ENCODE results near the gene EMX1. TPM values are rescaled to one million over a fixed set of nuclear protein-coding genes. Genes with fewer than 3 reads are reported as not detected.

EMX1 gene
- total RNA-seq, 1 experiment from 2014 or later, result not detected

GRCh38 chr2:72935611-72935957 lies 18.3 kb downstream of the EMX1 start:
- no peaks in the 10 kb centered on the region for H3F3A ChIP-seq (ENCODE audit: low read length, unreplicated experiment)
- no peaks in the 10 kb centered on the region for H3K79me2 ChIP-seq (ENCODE audit: low read length)
- H3K9ac ChIP-seq (ENCODE audit: low read length), result no peak overlapping the region
- H3K4me1 ChIP-seq (ENCODE audit: insufficient read depth, low read length), result peaks cover 9% of the 10 kb centered on the region
- TF ChIP-seq CTCF (conservative IDR thresholded peaks at IDR 0.05; ENCODE audit: low read depth, low read length), result no peak
- no peak for TF ChIP-seq EZH2 (IDR thresholded peaks at IDR 0.05; ENCODE audit: low read length, unreplicated experiment)
- no peak for TF ChIP-seq EZH2phosphoT487 (IDR thresholded peaks at IDR 0.05; ENCODE audit: borderline replicate concordance, low read length)
- no peak for DNase-seq
- H2AFZ ChIP-seq (ENCODE audit: low read length), result no peak overlapping the region
- H3K27ac ChIP-seq (ENCODE audit: low read length), result no peak overlapping the region
- no peaks in the 10 kb centered on the region for H4K20me1 ChIP-seq (ENCODE audit: low read length)
- no peak overlapping the region for H3K4me2 ChIP-seq (ENCODE audit: low read length)
- no peak overlapping the region for H3K4me3 ChIP-seq (ENCODE audit: low read length)
- H3K9me2 ChIP-seq (replicated peaks; ENCODE audit: low read length), result no peaks in the 10 kb centered on the region
- intact Hi-C loops (cut with micrococcal nuclease), result loop anchor here (1.0 kb wide), 1 partner anchor 43 kb away; no protein-coding TSS in a partner anchor
- no peaks in the 10 kb centered on the region for H3K27me3 ChIP-seq (ENCODE audit: low read length)
- no TSS peak for BruUV-seq (replicated peaks)
- no peaks in the 10 kb centered on the region for H3K9me3 ChIP-seq (ENCODE audit: low read length)
- H3K36me3 ChIP-seq (ENCODE audit: low read depth, low read length), result no peaks in the 10 kb centered on the region
- ChIA-PET CTCF (interaction anchor here (0.6 kb wide), 1 partner anchor 43 kb away, joined by 3 read pairs; no protein-coding TSS in a partner anchor), POLR2A (ENCODE audit: unreplicated experiment) (no interaction called here)
- no peak for ATAC-seq

- no peaks in the 10 kb centered on the region for H3K36me3 ChIP-seq (ENCODE audit: low read depth, low read length)
- H2AFZ ChIP-seq (ENCODE audit: low read length), result no peak overlapping the region
- H3F3A ChIP-seq (ENCODE audit: low read length, unreplicated experiment), result no peaks in the 10 kb centered on the region
- BruUV-seq (replicated peaks), result no TSS peak
- no peak overlapping the region for H3K27ac ChIP-seq (ENCODE audit: low read length)
- H4K20me1 ChIP-seq (ENCODE audit: low read length), result no peaks in the 10 kb centered on the region
- H3K27me3 ChIP-seq (ENCODE audit: low read length), result no peaks in the 10 kb centered on the region
- no peaks in the 10 kb centered on the region for H3K9me3 ChIP-seq (ENCODE audit: low read length)
- H3K9me2 ChIP-seq (replicated peaks; ENCODE audit: low read length), result no peaks in the 10 kb centered on the region
- POLR2A ChIA-PET (ENCODE audit: unreplicated experiment), result no interaction called here
- H3K4me3 ChIP-seq (ENCODE audit: low read length), result no peak overlapping the region
- peaks cover 4% of the 10 kb centered on the region for H3K4me1 ChIP-seq (ENCODE audit: insufficient read depth, low read length)
- ATAC-seq (no peak), DNase-seq (no peak)
- CTCF ChIA-PET, result no interaction called here
- no peaks in the 10 kb centered on the region for H3K79me2 ChIP-seq (ENCODE audit: low read length)
- TF ChIP-seq CTCF (conservative IDR thresholded peaks at IDR 0.05; ENCODE audit: low read depth, low read length), result no peak
- no peak for TF ChIP-seq EZH2 (IDR thresholded peaks at IDR 0.05; ENCODE audit: low read length, unreplicated experiment)
- no peak for TF ChIP-seq EZH2phosphoT487 (IDR thresholded peaks at IDR 0.05; ENCODE audit: borderline replicate concordance, low read length)
- no peak overlapping the region for H3K4me2 ChIP-seq (ENCODE audit: low read length)
- H3K9ac ChIP-seq (ENCODE audit: low read length), result no peak overlapping the region
- intact Hi-C loops (cut with micrococcal nuclease), result no loop called here
These were observed 19.5 kb downstream of the EMX1 start for GRCh38 chr2:72936660-72937355.

GRCh38 chr2:72937356-72937669 lies 20.0 kb downstream of the EMX1 start:
- Histone ChIP-seq H3F3A (ENCODE audit: low read length, unreplicated experiment) (no peaks in the 10 kb centered on the region), H3K79me2 (ENCODE audit: low read length) (no peaks in the 10 kb centered on the region), H3K4me2 (ENCODE audit: low read length) (no peak overlapping the region), H3K27ac (ENCODE audit: low read length) (no peak overlapping the region), H3K36me3 (ENCODE audit: low read depth, low read length) (no peaks in the 10 kb centered on the region), H3K4me3 (ENCODE audit: low read length) (no peak overlapping the region), H3K4me1 (ENCODE audit: insufficient read depth, low read length) (no peaks in the 10 kb centered on the region), H2AFZ (ENCODE audit: low read length) (no peak overlapping the region), H3K27me3 (ENCODE audit: low read length) (no peaks in the 10 kb centered on the region), H3K9ac (ENCODE audit: low read length) (no peak overlapping the region), H3K9me2 (replicated peaks; ENCODE audit: low read length) (no peaks in the 10 kb centered on the region), H3K9me3 (ENCODE audit: low read length) (no peaks in the 10 kb centered on the region), H4K20me1 (ENCODE audit: low read length) (no peaks in the 10 kb centered on the region)
- ATAC-seq (no peak), DNase-seq (no peak)
- intact Hi-C loops (cut with micrococcal nuclease), result no loop called here
- CTCF ChIA-PET, result no interaction called here
- POLR2A ChIA-PET (ENCODE audit: unreplicated experiment), result no interaction called here
- no TSS peak for BruUV-seq (replicated peaks)
- TF ChIP-seq EZH2 (IDR thresholded peaks at IDR 0.05; ENCODE audit: low read length, unreplicated experiment) (no peak), EZH2phosphoT487 (IDR thresholded peaks at IDR 0.05; ENCODE audit: borderline replicate concordance, low read length) (no peak), CTCF (conservative IDR thresholded peaks at IDR 0.05; ENCODE audit: low read depth, low read length) (no peak)
